OCI-LY7 (cell line): ENCODE data around the gene RAP1A. TPM values are rescaled to one million over a fixed set of nuclear protein-coding genes. Genes with fewer than 3 reads are reported as not detected.

ENCODE experiments used
- BruUV-seq: library from RNA; stranded (reverse); fragments of 400-500 nt; replicated peaks from 2 replicates; lab custom pipeline; 2021; lab: Mats Ljungman, UMichigan
- CTCF ChIA-PET: fragments of 300-600 bp; sonication (Branson Sonifier 250); formaldehyde crosslinking; loops from one replicate; lab custom pipeline; 2022; ENCODE audit warnings: antibody characterized with exemption; ENCODE audit not compliant: unreplicated experiment; lab: Charles Lee
- POLR2A ChIA-PET: fragments of 300-600 bp; sonication (Branson Sonifier 250); formaldehyde crosslinking; loops from one replicate; lab custom pipeline; 2022; ENCODE audit warnings: antibody characterized with exemption; lab: Charles Lee
- DNase-seq: peaks from one replicate; pipeline ENCODE4 v3.0.0-alpha.2; 2015; ENCODE audit warnings: low spot score
- H2AFZ ChIP-seq: fragments of 200-600 bp; sonication (generic), shearing (Covaris generic); 2 replicates; pipeline ENCODE4 v1.6.1; 2014; ENCODE audit warnings: mild to moderate bottlenecking, antibody characterized with exemption, low read length, moderate library complexity
- H3K27ac ChIP-seq: fragments of 200-600 bp; sonication (generic); 2 replicates; pipeline ENCODE4 v1.5.1; 2014; ENCODE audit warnings: mixed run types, low read depth, mild to moderate bottlenecking, moderate library complexity, low read length, inconsistent platforms; ENCODE audit not compliant: poor library complexity, severe bottlenecking
- H3K36me3 ChIP-seq: fragments of 200-600 bp; sonication (generic); 2 replicates; pipeline ENCODE4 v1.6.1; 2014; ENCODE audit warnings: mild to moderate bottlenecking, antibody characterized with exemption, low read length, moderate library complexity, mixed read lengths; ENCODE audit not compliant: insufficient read depth
- H3K4me1 ChIP-seq: fragments of 200-600 bp; sonication (generic); 2 replicates; pipeline ENCODE4 v1.5.1; 2014; ENCODE audit warnings: mild to moderate bottlenecking, low read length; ENCODE audit not compliant: insufficient read depth, poor library complexity, severe bottlenecking
- H3K4me2 ChIP-seq: fragments of 200-600 bp; sonication (generic); 2 replicates; pipeline ENCODE4 v1.6.1; 2014; ENCODE audit warnings: mild to moderate bottlenecking, low read length
- H3K4me3 ChIP-seq: fragments of 200-600 bp; sonication (generic); 2 replicates; pipeline ENCODE4 v1.5.1; 2014; ENCODE audit warnings: mild to moderate bottlenecking, low read depth, low read length; ENCODE audit not compliant: poor library complexity, severe bottlenecking
- H3K79me2 ChIP-seq: fragments of 200-600 bp; sonication (generic); 2 replicates; pipeline ENCODE4 v1.6.1; 2016; ENCODE audit warnings: low read depth, mild to moderate bottlenecking, low read length, moderate library complexity, mixed read lengths; ENCODE audit not compliant: insufficient read depth
- H3K9me2 ChIP-seq: fragments of 200-600 bp; sonication (generic); 2 replicates; pipeline ENCODE4 v1.6.1; 2016; ENCODE audit warnings: mild to moderate bottlenecking, low read length, mixed read lengths; ENCODE audit not compliant: insufficient read depth
- H3K9me3 ChIP-seq: fragments of 200-600 bp; sonication (generic); 2 replicates; pipeline ENCODE4 v1.6.1; 2014; ENCODE audit warnings: mild to moderate bottlenecking, mixed run types, low read length, mixed read lengths
- H4K20me1 ChIP-seq: fragments of 200-600 bp; sonication (generic); 2 replicates; pipeline ENCODE4 v1.6.1; 2014; ENCODE audit warnings: mild to moderate bottlenecking, antibody characterized with exemption, low read length, moderate library complexity, mixed read lengths; ENCODE audit not compliant: insufficient read depth
- CTCF ChIP-seq: fragments of 200-600 bp; sonication (generic); conservative IDR thresholded peaks from 2 replicates; pipeline ENCODE4 v1.5.1; 2014; ENCODE audit warnings: mild to moderate bottlenecking, antibody characterized with exemption, low read length, moderate library complexity, mixed read lengths
- EZH2phosphoT487 ChIP-seq: fragments of 200-600 bp; sonication (generic); IDR thresholded peaks from 2 replicates; pipeline ENCODE4 v1.6.1; 2018; ENCODE audit warnings: low read depth, borderline replicate concordance, mild to moderate bottlenecking, mixed run types, antibody characterized with exemption, low read length, moderate library complexity, mixed read lengths
- intact Hi-C: fragments of 100-400 bp; cut with micrococcal nuclease; formaldehyde crosslinking; loops from one replicate; pipeline ENCODE4 v1.10.0; 2022; ENCODE audit not compliant: unreplicated experiment
- total RNA-seq, 2 experiments: library from RNA; depleted of rRNA in 1 of 2; stranded (reverse); fragments of >200 nt in 1 of 2; shearing (Covaris generic) in 1 of 2; gene quantifications; 2 replicates each; pipeline ENCODE4 v1.2.3, GENCODE V29; 2014 to 2022

RAP1A gene
- total RNA-seq, 2 experiments from 2014 or later: 10.4 to 86.3 TPM

- no peak for DNase-seq
- Histone ChIP-seq H3K9me2 (no peaks in the 10 kb centered on the region), H4K20me1 (no peaks in the 10 kb centered on the region), H3K4me1 (peaks cover 27% of the 10 kb centered on the region), H3K36me3 (no peaks in the 10 kb centered on the region), H3K79me2 (no peaks in the 10 kb centered on the region), H3K4me2 (no peak overlapping the region), H3K4me3 (no peak overlapping the region), H3K27ac (no peak overlapping the region), H2AFZ (no peak overlapping the region), H3K9me3 (no peaks in the 10 kb centered on the region)
- intact Hi-C loops: no loop called here
- POLR2A ChIA-PET: interaction anchor here (0.6 kb wide), 1 partner anchor 152 kb away, joined by 3 read pairs; no protein-coding TSS in a partner anchor
- TF ChIP-seq CTCF (no peak), EZH2phosphoT487 (no peak)
- CTCF ChIA-PET: interaction anchor here (1.0 kb wide), 1 partner anchor 9 kb away, joined by 6 read pairs; no protein-coding TSS in a partner anchor
- no TSS peak for BruUV-seq
These were observed 123.5 kb downstream of the RAP1A start for GRCh38 chr1:111742938-111743549.

- H2AFZ ChIP-seq: no peak overlapping the region
- no TSS peak for BruUV-seq
- no peaks in the 10 kb centered on the region for H3K9me2 ChIP-seq
- H3K9me3 ChIP-seq: no peaks in the 10 kb centered on the region
- no peak for TF ChIP-seq CTCF
- no peak for TF ChIP-seq EZH2phosphoT487
- DNase-seq: no peak
- POLR2A ChIA-PET: no interaction called here
- no peaks in the 10 kb centered on the region for H4K20me1 ChIP-seq
- no peak overlapping the region for H3K27ac ChIP-seq
- peaks cover 22% of the 10 kb centered on the region for H3K4me1 ChIP-seq
- no peak overlapping the region for H3K4me2 ChIP-seq
- H3K36me3 ChIP-seq: no peaks in the 10 kb centered on the region
- intact Hi-C loops: no loop called here
- H3K79me2 ChIP-seq: no peaks in the 10 kb centered on the region
- CTCF ChIA-PET: interaction anchor here (1.0 kb wide), 1 partner anchor 8 kb away, joined by 6 read pairs; no protein-coding TSS in a partner anchor
- H3K4me3 ChIP-seq: no peak overlapping the region
These were observed 124.1 kb downstream of the RAP1A start for GRCh38 chr1:111743679-111744101.
